CD14-positive monocyte (primary cell): ENCODE results near the gene CSK. TPM values are rescaled to one million over a fixed set of nuclear protein-coding genes. Genes with fewer than 3 reads are reported as not detected.

ENCODE experiments used
- DNase-seq, 3 donors: peaks; one replicate each; pipeline ENCODE4 v3.0.0-alpha.2; 2011 to 2022
- H2AFZ ChIP-seq: 2 replicates; pipeline ENCODE4 v1.6.0; 2012; ENCODE audit warnings: mild to moderate bottlenecking, low read depth, low read length, inconsistent platforms; ENCODE audit not compliant: insufficient read depth, poor library complexity, severe bottlenecking
- H3K27ac ChIP-seq, 2 donors: 1 replicate in 1 of 2; 2 replicates in 1 of 2; pipeline ENCODE4 v1.5.1; 2012 to 2013; ENCODE audit warnings: low read length in 2 of 2, control low read depth in 1 of 2, inconsistent platforms in 1 of 2, low read depth in 1 of 2, mild to moderate bottlenecking in 1 of 2
- H3K27me3 ChIP-seq, 2 donors: one replicate each; pipeline versions ENCODE4 v1.6.0 to v1.6.1; 2011 to 2013; ENCODE audit warnings: low read length in 2 of 2; ENCODE audit not compliant: control insufficient read depth in 2 of 2, insufficient read depth in 2 of 2
- H3K36me3 ChIP-seq, 2 donors: replicated peaks in 1 of 2; 1 replicate in 1 of 2; 2 replicates in 1 of 2; pipeline versions ENCODE4 v1.5.1 to v1.6.1; 2012 to 2013; ENCODE audit warnings: low read length in 2 of 2, control low read depth in 1 of 2, inconsistent platforms in 1 of 2, mild to moderate bottlenecking in 1 of 2; ENCODE audit not compliant: insufficient read depth in 2 of 2, control insufficient read depth in 1 of 2
- H3K4me1 ChIP-seq, 2 donors: 1 replicate in 1 of 2; 2 replicates in 1 of 2; pipeline versions ENCODE4 v1.5.1 to v1.6.1; 2012 to 2013; ENCODE audit warnings: low read length in 2 of 2, control low read depth in 1 of 2, inconsistent platforms in 1 of 2, mild to moderate bottlenecking in 1 of 2, moderate library complexity in 1 of 2; ENCODE audit not compliant: insufficient read depth in 2 of 2, control insufficient read depth in 1 of 2
- H3K4me2 ChIP-seq: replicated peaks from 2 replicates; pipeline ENCODE3; 2012; ENCODE audit warnings: low read length, moderate library complexity, mild to moderate bottlenecking; ENCODE audit not compliant: poor library complexity, severe bottlenecking; ENCODE audit errors: extremely low read depth
- H3K4me3 ChIP-seq, 3 experiments: fragments of 200-600 bp in 1 of 3; sonication (generic) in 1 of 3; replicated peaks in 1 of 3; 1 replicate in 2 of 3; 2 replicates in 1 of 3; pipeline ENCODE4 v1.5.1; 2011 to 2013; ENCODE audit warnings: low read length in 3 of 3, mild to moderate bottlenecking in 3 of 3, control low read depth in 2 of 3, low read depth in 2 of 3, inconsistent platforms in 1 of 3, moderate library complexity in 1 of 3
- H3K79me2 ChIP-seq: 2 replicates; pipeline ENCODE4 v1.6.0; 2012; ENCODE audit warnings: mild to moderate bottlenecking, control low read depth, inconsistent platforms, low read length, moderate library complexity; ENCODE audit not compliant: insufficient read depth
- H3K9ac ChIP-seq: 2 replicates; pipeline ENCODE4 v1.6.0; 2017; ENCODE audit warnings: low read length, mild to moderate bottlenecking; ENCODE audit not compliant: insufficient read depth, poor library complexity, severe bottlenecking
- H3K9me3 ChIP-seq, 2 donors: replicated peaks in 1 of 2; 1 replicate in 1 of 2; 2 replicates in 1 of 2; pipeline versions ENCODE4 v1.5.1 to v1.6.1; 2012 to 2013; ENCODE audit warnings: low read length in 2 of 2, control low read depth in 1 of 2; ENCODE audit not compliant: control insufficient read depth in 1 of 2, insufficient read depth in 1 of 2
- H4K20me1 ChIP-seq: 2 replicates; pipeline ENCODE4 v1.6.0; 2012; ENCODE audit warnings: mild to moderate bottlenecking, low read length, control low read depth, moderate library complexity; ENCODE audit not compliant: insufficient read depth
- H3K27ac Mint-ChIP-seq, 7 donors: one replicate each; pipeline ENCODE4 v1.8.0; 2020; ENCODE audit warnings: mild to moderate bottlenecking in 7 of 7, mixed read lengths in 7 of 7, moderate library complexity in 6 of 7, inconsistent platforms in 2 of 7
- H3K27me3 Mint-ChIP-seq, 3 donors: one replicate each; pipeline ENCODE4 v1.8.0; 2021 to 2022; ENCODE audit warnings: low read depth in 3 of 3, mild to moderate bottlenecking in 3 of 3, mixed read lengths in 3 of 3, moderate library complexity in 3 of 3, inconsistent platforms in 1 of 3
- H3K36me3 Mint-ChIP-seq, 2 donors: one replicate each; pipeline ENCODE4 v1.8.0; 2020; ENCODE audit warnings: mixed read lengths in 2 of 2, inconsistent platforms in 1 of 2, mild to moderate bottlenecking in 1 of 2
- H3K4me1 Mint-ChIP-seq: one replicate; pipeline ENCODE4 v1.8.0; 2020; ENCODE audit warnings: mild to moderate bottlenecking, mixed read lengths
- H3K4me3 Mint-ChIP-seq, 2 donors: one replicate each; pipeline ENCODE4 v1.8.0; 2020; ENCODE audit warnings: mild to moderate bottlenecking in 2 of 2, mixed read lengths in 2 of 2, moderate library complexity in 1 of 2
- H3K9me3 Mint-ChIP-seq, 7 donors: one replicate each; pipeline ENCODE4 v1.8.0; 2020 to 2022; ENCODE audit warnings: mixed read lengths in 7 of 7, mild to moderate bottlenecking in 6 of 7, moderate library complexity in 6 of 7, inconsistent platforms in 2 of 7
- CTCF ChIP-seq: fragments of 200-600 bp; IDR thresholded peaks from one replicate; pipeline ENCODE4 v1.8.0; 2022; ENCODE audit warnings: antibody characterized with exemption, mild to moderate bottlenecking
- WGBS: methylation state at CpG from one replicate; pipeline ENCODE4 v1.1.5; 2013; ENCODE audit warnings: missing lambda C conversion rate; ENCODE audit not compliant: insufficient coverage; 5-methylcytosine and 5-hydroxymethylcytosine counted together
- intact Hi-C, 2 donors: fragments of 100-400 bp; cut with micrococcal nuclease; formaldehyde crosslinking; loops; one replicate each; pipeline versions ENCODE4 v1.15.0 to v1.15.1; 2023
- polyA plus RNA-seq, 3 donors: library from polyadenylated mRNA; depleted of rRNA in 1 of 3; unstranded in 2 of 3; stranded (reverse) in 1 of 3; fragments of 300-500 nt in 2 of 3; fragments of >200 nt in 1 of 3; fragmentation: Illumina TruSeq in 2 of 3; gene quantifications; 1 replicate in 2 of 3; 2 replicates in 1 of 3; pipeline ENCODE4 v1.2.3, GENCODE V29; 2012 to 2021

The CSK gene
- polyA plus RNA-seq, 3 donors = 79.0 to 426 (median 106) TPM

DNA sequence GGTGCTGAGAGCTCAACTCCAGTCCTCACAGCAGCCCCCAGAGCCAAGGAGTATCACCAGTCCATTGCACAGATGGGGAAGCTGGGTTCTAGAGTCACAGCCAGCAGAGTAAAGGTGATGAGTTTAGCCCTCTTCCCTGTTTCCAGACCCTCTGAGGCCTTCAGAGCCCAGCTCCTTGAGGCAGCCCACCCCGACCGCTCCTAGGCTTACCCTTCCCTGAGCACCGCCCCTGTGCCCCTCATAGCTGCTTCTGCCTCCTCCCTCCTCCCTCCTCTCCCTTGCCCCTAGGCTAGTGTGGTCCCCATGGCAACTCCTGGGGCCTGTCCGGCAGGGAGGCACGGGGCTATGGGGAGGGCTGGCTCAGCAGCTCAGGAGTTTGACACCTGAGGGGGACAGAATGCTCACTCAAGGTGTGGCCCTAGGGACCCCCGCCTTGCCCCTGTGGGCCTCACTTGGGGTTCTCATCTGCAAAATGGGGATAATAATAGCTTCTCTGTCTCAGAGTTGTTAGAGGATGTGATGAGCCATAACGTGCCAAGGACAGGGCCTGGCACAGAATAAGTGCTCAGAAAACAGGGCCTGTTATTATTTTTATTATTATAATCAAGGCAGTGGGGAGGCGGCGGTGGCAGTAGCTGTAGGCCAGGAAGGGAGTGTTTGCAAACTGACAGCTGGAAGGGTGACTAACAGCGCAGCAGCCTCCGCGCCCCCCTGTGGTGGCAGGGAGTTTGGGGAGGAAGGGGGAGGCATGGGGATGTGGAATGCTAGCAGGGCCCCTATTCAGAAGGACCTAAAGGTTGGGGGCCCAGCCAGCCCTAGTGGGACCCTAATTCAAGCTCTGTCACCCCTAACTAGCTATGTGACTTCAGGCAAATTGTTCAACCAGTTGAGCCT, 11.5 kb downstream of the CSK start:
- Histone ChIP-seq H3K4me2 (peak overlapping the region; percentile 93), H4K20me1 (peaks cover 66% of the 10 kb centered on the region), H2AFZ (no peak overlapping the region), H3K4me3 (peak overlapping the region in 1 of 3 experiments; percentile 100), H3K27me3 (no peaks in the 10 kb centered on the region), H3K79me2 (peaks cover 100% of the 10 kb centered on the region), H3K9me3 (no peaks in the 10 kb centered on the region), H3K4me1 (peaks cover 68 to 88% of the 10 kb centered on the region in 2 donors), H3K27ac (peak overlapping the region; percentile 33 to 97), H3K9ac (no peak overlapping the region), H3K36me3 (peaks cover 22 to 55% of the 10 kb centered on the region in 2 donors)
- Mint-ChIP-seq H3K36me3 (peaks cover 49 to 71% of the 10 kb centered on the region in 2 donors), H3K4me1 (peaks cover 76% of the 10 kb centered on the region), H3K9me3 (no peaks in the 10 kb centered on the region), H3K4me3 (no peak overlapping the region), H3K27me3 (no peaks in the 10 kb centered on the region), H3K27ac (peak overlapping the region; percentile 30 to 100 (median 89))
- TF ChIP-seq CTCF = peak; percentile 68
- intact Hi-C loops = loop anchor here in 1 of 2 donors (2.0 kb wide), 1 partner anchor 25 kb away; no protein-coding TSS in a partner anchor
- DNase-seq = peak; percentile 60 to 74 (median 66)
- 46% methylated on average over 7 of the region's 12 CpGs for WGBS

DNA sequence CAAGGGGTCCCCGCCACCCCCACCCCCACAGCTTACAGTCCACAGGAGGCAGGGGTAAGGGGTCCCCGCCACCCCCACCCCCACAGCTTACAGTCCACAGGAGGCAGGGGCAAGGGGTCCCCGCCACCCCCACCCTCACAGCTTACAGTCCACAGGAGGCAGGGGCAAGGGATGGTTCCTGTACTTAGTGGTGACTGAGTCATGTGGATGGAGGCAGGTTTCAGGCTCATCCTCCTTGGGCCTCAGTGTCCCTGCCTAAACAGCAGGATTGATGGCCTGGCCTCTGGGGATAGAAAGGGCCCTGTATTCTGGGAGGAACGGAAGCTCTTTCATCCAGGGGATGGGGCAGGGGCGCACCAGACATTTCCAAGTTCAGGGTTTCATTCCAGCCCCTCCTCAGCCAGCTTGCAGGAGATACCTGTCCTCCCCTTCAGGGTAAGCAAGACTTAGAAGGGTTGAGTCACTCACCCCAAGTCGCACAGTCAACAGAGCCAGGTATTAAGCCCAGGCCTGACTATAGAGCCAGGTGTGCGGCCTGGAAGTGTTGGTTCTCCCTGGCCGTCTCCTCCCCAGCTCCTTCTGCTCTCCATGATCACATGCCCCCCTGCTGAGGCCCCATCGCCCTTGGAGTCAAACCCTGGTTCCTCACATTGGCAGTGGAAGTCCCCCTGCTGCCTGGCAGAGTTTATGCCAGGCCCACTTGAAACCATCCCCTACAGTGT, 12.5 kb downstream of the CSK start:
- peaks cover 77% of the 10 kb centered on the region for H3K4me1 Mint-ChIP-seq
- peaks cover 32 to 66% of the 10 kb centered on the region in 2 donors for H3K36me3 ChIP-seq
- no peak overlapping the region for H3K4me3 ChIP-seq
- H3K4me3 Mint-ChIP-seq = no peak overlapping the region
- peaks cover 53 to 75% of the 10 kb centered on the region in 2 donors for H3K36me3 Mint-ChIP-seq
- 40% methylated on average over 1 of the region's 9 CpGs for WGBS
- H3K27ac ChIP-seq = peak overlapping the region; percentile 10 to 97
- H3K9me3 ChIP-seq = no peaks in the 10 kb centered on the region
- H3K9me3 Mint-ChIP-seq = no peaks in the 10 kb centered on the region
- TF ChIP-seq CTCF = no peak
- no peak overlapping the region for H3K4me2 ChIP-seq
- H3K4me1 ChIP-seq = peaks cover 68 to 88% of the 10 kb centered on the region in 2 donors
- H3K79me2 ChIP-seq = peaks cover 99% of the 10 kb centered on the region
- H3K27me3 ChIP-seq = no peaks in the 10 kb centered on the region
- H3K27me3 Mint-ChIP-seq = peaks cover 0 to 1% (median 0%) of the 10 kb centered on the region in 3 donors
- no peak overlapping the region for H3K9ac ChIP-seq
- peak overlapping the region; percentile 31 to 87 (median 82) for H3K27ac Mint-ChIP-seq
- intact Hi-C loops = no loop called here
- H4K20me1 ChIP-seq = peaks cover 76% of the 10 kb centered on the region
- DNase-seq = no peak
- H2AFZ ChIP-seq = no peak overlapping the region
